Kidney glomerular epithelial cell (primary cell): ENCODE data around the gene TNXB.
"Not testable (repeated sequence)": the region's sequence is repeated elsewhere in the genome, so short reads cannot be mapped to it uniquely, and the experiment has no call there.

Experiments used
- DNase-seq: peaks from one replicate; lab custom pipeline; 2025; lab: John Stamatoyannopoulos, UW

The TNXB gene

GRCh38 chr6:32004393-32004792, 104.7 kb downstream of the TNXB start:
- not testable (repeated sequence) for DNase-seq

- not testable (repeated sequence) for DNase-seq
Measured at GRCh38 chr6:32003301-32003700, 105.8 kb downstream of the TNXB start.

GRCh38 chr6:32002546-32003268, 106.4 kb downstream of the TNXB start:
- DNase-seq: not testable (repeated sequence)

- DNase-seq: not testable (repeated sequence)
Measured at GRCh38 chr6:31996385-31996784, 112.8 kb downstream of the TNXB start.

GRCh38 chr6:31994421-31994820, 114.7 kb downstream of the TNXB start:
- not testable (repeated sequence) for DNase-seq
